GM11168 (cell line): ENCODE results near the gene EN2.
"Not testable (repeated sequence)": the region's sequence is repeated elsewhere in the genome, so short reads cannot be mapped to it uniquely, and the experiment has no call there.

Experiments used
- in situ Hi-C: fragments of 300-500 bp; cut with MboI; formaldehyde crosslinking; loops from one replicate; pipeline ENCODE4 v1.12.0; 2022; ENCODE audit warnings: low sequenced_read_pairs; ENCODE audit not compliant: unreplicated experiment

The EN2 gene

DNA sequence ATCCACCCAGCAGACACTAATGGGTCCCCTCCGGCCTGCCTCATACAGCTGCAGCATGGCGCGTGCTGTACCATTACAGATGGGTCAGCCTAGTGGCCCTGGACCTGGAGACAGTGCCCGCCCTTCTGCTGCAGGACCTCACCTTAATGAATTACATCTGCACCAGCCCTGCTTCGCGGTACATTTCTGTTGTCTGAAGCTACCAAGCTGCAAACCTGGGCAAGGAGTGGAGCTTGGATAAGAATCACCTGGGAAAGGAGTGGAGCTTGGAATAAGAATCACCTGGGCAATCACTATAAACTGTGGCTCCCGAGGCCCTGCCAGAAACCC, 33.0 kb upstream of the EN2 start:
- in situ Hi-C loops = no loop called here

DNA sequence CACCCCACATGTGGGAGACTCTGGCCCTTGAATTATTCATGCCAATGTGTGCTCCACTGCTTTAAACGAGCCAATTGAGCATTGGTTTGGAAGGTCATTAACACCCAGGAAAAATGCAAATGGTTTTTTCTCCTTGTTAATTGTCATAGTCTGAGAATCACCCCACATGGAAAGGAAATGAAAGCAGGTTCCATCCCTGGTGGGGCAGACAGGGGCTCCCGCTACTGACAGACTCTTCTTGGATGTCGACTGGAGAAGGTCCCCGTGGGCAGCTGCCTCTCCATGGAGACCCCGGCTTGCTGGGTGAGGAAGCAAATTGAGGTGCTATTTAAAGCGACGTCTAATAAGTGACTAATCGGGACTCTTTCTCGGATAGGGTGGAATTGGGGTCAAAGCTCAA, 32.0 kb upstream of the EN2 start:
- in situ Hi-C loops = no loop called here

DNA sequence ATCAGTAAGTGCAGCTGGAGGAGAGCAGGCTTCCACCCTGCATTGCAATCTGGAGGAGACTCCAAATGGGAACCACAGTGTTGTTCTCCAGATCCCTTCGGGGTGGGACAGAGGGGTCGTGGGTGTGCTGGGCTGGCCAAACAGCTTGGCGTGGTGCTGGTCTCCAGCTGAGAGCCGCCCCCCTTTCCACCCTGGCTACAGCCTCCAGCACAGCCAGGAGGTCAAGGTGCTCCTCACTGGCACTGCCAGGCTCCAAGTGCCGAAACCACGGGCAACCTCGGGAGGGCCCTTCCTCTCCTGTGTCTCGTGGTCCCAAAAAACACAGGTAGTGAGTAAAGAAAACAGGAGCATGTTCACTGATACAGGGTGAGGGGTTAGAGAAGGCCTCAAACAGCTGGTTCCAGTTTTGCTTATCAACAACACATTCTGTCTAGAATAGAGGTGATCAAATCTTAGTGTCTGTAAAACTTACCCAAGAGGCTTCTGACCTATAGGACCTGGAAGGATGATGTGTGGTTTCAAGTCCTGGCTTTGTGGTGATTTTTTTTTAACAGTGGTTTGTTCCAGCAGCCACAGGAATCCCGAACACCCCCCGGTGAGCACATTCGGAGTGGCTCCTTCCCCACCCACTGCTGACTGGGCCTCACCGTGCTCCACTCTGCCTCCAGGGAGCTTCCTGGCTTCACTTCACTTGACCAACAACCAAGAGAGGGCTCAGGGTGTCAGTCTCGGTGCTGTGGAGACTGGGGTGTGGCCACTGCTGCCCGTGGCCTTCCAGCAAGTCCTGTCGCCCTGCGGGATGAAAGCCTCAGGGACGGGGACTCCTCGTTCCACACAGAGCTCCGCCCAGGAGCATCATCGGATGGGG, 31.2 kb upstream of the EN2 start:
- in situ Hi-C loops = no loop called here

DNA sequence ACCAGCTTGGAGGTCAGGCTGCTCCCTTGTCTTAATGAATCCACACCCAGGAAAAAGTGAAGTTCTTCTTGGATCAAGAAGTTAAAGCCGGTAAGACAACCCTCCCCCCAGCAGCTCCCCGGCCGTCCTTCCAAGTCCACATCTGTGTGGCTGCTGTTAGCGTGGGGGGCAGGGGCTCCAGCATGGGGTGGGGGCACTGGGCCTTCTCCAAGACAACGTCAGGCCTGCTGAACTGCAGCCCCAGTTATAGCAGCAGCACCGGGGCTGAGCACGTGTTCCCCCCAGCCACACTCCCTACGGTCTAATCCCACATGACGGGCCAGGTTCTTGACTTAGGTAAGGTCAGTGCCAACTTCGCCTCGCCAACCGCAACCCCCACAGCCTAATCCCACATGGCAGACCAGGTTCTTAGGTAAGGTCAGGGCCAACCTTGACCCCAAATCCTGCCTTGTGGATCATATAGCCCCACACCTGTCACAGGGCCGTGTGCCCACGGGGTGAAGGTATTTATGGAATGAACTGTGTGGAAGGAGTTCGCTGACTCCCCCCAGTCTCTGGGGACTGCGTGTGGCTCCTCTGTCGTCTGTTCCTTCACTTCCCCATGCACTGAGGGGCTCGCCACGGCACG, 30.4 kb upstream of the EN2 start:
- in situ Hi-C loops = no loop called here

DNA sequence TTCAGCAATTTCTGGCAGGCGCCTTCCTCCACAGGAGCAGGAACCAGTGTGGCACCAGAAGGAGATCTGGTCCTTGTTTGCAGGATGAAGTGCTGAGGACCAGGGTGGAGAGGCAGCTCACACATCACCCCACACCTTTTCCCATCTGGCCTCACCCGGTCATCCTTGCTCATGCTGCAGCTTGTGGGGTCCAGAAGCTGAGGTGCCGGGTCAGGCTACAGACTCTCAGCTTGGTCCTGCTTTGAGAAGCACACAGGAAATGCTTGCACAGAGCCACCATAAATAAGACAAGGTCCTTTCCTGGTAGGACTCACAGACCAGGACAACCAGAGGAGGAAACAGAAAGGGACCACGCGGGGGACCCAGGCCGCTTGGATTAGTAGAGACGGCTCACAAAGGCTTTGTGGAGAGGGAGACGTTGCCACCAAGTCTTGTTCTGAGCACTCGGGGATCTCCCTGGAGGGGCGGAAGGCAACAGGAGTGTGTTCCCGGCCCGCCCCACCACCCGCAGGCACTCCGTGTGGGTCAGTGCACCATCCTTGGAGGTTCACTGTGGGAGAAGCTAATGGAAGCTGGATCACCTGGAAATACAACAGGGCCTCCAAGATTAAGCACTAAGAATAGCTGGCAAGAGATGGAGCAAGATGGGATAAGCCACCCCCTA, 29.6 kb upstream of the EN2 start:
- in situ Hi-C loops = no loop called here

DNA sequence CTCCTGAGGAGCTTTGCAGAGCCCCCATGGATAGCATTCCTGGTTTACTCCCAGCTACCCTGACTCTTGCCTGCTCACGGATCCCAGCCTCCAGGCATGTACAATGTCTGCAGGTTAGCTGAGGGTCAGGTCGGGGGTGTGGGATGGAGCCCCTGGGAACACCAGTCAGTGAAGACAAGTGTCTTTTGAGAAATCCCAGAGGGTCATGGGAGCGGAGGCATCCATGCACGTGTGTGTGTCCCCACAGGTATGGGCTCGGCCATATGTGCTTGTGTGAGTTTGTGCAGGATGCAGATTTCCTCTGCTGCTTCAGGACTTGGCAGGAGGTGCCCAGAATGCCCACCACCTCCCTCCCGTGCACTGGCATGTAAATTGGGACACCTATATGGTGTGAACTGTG, 28.3 kb upstream of the EN2 start:
- in situ Hi-C loops = no loop called here

DNA sequence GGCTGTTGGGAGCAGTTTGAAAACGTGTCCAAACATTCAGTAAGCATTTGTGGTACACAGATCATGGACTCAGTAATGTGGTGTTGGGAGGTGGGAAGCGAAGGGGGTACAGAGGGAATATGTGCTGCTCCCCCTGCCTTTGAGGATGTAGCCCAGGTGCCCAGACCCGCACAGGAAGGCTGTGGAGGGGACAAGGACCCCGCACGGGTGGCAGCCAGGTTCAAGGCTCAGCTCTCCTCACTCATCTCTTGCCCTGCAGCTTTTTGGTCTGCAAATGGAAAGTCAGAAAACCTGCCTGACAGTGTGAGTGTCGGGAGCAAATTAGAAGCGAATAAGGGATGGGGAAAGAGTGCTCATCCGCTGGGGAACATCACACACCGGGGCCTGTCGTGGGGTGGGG, 27.3 kb upstream of the EN2 start:
- in situ Hi-C loops = no loop called here

DNA sequence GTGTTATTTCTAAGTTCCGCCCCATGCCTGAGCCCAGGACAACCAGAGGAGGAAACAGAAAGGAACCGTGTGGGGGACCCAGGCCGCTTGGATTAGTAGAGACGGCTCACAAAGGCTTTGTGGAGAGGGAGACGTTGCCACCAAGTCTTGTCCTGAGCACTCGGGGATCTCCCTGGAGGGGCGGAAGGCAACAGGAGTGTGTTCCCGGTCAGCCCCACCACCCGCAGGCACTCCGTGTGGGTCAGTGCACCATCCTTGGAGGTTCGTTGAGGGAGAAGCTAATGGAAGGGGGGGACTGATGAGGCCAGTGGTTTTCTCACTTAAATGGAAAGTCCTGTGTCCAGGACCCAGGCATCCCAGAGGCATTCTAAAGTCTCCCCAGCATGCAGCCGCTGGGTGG, 26.7 kb upstream of the EN2 start:
- in situ Hi-C loops = no loop called here

DNA sequence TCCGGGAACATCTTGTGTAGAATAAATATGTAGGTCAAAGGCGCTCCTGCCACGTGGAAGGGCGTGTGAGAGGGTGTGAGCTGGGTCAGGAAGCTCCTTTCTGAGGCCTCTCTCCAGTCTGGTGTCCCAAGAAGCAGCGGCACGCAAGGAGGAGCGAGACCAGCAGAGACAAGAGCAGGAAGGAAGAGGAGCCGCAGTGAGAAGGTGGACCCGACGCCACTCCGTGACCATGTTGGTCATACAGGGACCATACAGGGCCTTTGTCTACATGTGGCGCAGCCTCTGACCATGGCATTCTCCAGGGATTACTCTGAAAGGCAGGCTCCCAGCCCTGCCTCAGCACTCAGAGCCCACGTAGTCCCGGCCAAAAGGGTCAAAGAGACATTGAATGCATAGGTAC, 26.2 kb upstream of the EN2 start:
- in situ Hi-C loops = no loop called here

DNA sequence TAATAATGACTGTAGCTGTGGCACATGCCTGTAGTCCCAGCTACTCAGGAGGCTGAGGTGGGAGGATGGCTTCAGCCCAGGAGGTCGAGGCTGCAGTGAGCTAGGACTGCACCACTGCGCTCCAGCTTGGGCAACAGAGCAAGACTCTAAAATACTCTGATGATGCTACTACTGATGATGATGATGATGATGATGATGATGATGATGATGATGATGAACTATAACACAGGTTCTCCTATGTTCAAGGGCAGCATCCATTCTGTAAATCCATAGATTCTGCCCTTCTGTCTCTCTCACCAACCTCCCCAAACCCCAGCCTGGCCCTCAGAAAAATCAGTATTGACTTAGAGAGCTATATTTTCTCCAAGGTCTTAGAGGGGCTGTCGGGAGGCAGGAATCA, 22.8 kb upstream of the EN2 start:
- in situ Hi-C loops = no loop called here

DNA sequence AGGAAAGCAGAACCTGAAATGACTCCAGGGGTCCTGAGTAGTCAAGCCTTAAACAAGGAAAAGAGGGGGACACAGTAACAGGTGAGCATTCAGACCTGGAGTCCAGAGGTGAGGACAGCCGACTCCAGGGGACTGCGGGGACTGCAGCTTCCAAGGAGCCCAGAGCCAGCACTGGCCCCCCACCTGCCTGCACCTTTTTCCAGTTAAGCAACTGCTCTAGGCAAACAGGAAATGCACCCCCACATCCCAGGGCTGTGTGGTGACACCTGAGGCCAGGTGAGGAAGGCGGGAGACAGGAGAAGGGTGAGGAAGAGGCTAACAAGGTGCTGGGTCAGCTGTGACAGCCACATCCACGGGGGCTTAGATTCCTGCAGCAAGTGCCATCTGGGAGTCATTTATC, 20.1 kb upstream of the EN2 start:
- in situ Hi-C loops = no loop called here

DNA sequence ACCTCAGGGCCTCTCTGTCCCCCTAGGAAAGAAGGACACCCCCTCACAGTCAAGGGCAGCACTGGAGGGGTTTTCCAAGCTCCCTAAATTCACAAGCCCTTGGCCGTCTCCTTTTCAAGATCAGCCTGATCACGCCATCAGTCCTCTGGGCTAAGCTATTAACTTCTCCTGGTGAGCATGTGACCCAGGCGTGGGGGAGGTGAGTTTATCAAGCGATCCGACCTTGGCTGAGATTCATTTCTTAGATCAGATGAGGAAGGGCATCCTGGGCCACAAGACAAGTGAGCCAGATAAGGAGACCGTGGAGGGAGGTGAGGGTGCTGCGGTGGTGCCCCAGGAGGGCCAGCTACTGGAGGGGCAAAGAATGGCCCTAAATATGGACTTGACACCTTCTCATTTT, 19.2 kb upstream of the EN2 start:
- in situ Hi-C loops = no loop called here

DNA sequence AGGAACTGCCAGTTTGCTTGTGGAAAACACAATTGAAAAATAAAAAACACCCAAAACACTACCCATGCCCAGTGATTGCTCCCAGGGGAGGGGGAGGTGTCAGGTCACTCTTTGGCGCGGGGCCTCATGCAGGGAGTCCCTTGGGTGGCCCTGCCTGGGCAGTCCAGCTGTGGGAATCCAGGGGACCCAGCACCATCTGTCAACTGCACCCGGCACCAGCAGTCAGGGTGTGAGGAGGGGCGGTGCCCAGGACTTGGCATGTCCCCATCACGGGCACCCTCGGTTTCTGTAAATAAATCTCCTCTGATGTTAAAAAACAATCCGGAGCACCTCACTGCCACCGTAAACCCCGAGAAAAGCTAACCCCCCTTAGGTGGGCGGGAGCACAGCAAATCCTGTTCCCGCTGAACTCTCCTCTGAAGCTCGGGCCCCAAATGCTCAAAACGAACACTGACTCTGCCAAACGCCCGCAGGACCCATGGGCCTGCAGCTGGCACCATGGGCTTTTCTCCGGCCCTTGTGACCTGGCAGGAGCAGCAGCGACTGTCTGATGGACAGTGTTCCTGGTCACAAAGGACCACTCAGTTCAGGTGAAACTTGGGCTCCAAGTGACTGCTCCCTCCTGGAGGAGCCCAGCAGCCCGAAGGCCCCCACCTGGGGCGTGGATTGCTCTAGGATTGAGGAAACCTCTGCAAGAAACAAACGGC, 18.5 kb upstream of the EN2 start:
- in situ Hi-C loops = no loop called here

DNA sequence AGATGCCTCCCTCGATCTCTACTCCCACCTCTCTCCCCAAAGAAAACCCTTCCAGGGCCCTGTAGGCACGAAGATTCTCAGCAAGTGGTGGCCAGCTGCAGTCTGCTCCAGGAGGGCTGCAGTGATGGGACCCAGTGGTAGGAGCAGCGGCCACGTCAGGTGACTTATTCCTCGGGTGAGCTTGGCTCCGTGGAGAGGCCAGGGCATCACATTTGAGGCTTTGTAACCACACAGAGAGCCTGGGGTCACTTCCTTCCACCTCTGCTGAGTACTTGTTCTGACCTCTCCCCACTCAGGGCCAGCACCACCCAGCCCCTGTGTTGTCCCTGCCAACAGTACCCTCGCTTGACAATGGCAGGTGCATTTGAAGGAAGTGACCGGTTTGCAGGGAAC, 17.9 kb upstream of the EN2 start:
- in situ Hi-C loops = no loop called here

DNA sequence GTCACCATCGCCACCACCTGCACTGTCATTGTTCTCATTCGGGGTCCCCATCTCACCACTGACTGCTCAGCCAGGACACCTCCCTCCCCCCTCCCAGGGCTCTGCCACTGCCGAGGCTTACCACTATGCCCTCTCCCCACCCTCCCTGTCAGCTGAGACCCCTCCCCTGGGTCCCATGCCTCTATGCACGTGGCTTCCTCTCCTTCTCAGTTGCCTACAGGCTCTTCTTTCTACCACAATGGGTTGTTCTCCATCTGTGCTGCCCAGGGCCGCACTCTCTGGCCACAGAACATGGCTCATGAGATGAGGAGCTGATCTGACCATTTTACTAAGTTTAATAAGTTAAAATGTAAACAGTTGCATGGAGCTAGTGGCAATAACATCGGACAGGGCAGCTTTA, 16.1 kb upstream of the EN2 start:
- in situ Hi-C loops = no loop called here

DNA sequence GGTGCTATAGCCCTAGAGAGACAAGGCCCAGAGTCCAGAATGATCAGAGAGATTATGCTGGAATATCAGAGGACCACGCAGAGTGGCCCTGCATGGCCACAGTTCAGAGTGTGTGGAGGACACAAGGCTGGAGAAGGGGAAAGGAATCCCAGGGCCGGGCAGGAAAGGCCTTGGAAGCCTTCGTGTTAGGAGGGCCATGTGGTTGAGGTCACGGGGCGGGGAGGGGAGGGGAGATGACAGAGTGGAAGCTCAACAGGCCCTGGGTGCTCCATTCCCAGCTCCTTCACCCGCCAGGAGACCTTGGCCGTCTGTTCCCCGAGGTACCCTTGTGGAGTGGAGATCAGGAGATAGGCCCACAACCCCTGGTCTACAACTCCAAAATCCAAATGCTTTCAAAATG, 13.2 kb upstream of the EN2 start:
- in situ Hi-C loops = no loop called here

DNA sequence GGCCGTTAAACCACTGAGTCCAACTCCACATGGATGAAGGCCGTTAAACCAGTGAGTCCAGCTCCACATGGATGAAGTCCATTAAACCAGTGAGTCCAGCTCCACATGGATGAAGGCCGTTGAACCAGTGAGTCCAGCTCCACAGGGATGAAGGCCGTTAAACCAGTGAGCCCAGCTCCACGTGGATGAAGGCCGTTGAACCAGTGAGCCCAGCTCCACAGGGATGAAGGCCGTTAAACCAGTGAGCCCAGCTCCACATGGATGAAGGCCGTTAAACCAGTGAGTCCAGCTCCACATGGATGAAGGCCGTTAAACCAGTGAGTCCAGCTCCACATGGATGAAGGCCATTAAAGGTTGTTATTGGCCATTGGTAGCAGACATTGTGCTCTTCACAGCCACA, 12.3 kb upstream of the EN2 start:
- in situ Hi-C loops = not testable (repeated sequence)

DNA sequence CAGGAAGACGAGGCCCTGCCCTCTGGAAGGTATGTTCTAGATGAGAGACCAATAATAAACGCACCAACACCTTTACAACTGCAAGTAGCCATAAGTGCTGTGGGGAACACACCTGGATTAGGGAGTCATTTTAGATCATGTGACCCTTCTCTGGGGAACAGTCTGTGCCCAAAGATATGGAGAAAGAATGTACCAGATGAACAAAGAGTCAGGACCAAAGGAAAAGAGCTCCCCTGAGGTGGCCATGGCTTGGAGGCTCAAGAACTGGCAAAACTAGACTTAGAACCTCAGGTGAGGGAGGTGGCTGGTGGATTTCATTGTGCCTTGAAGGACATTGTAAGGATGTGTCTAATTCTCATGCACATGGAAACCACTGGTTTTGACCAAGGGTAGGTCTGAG, 10.3 kb upstream of the EN2 start:
- in situ Hi-C loops = no loop called here

DNA sequence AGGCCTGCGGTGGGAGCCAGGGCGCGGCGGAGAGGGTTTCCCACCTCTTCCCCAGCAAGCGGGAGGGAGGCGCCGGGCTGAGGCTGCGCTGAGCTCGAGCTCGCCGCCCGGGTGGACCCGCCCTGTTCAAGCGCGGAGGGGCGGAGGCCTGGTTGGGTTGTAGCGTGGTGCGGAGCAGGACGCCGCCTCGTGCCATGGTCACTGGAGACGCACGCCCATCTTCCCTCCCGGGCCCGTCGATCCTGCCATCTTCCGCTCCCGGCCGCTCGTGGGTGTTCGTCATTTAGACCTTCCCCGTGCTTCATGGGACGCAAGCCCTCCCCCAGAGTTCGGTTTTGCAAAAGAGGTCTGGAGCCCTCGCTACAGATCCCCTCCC, 9.3 kb upstream of the EN2 start:
- in situ Hi-C loops = no loop called here

DNA sequence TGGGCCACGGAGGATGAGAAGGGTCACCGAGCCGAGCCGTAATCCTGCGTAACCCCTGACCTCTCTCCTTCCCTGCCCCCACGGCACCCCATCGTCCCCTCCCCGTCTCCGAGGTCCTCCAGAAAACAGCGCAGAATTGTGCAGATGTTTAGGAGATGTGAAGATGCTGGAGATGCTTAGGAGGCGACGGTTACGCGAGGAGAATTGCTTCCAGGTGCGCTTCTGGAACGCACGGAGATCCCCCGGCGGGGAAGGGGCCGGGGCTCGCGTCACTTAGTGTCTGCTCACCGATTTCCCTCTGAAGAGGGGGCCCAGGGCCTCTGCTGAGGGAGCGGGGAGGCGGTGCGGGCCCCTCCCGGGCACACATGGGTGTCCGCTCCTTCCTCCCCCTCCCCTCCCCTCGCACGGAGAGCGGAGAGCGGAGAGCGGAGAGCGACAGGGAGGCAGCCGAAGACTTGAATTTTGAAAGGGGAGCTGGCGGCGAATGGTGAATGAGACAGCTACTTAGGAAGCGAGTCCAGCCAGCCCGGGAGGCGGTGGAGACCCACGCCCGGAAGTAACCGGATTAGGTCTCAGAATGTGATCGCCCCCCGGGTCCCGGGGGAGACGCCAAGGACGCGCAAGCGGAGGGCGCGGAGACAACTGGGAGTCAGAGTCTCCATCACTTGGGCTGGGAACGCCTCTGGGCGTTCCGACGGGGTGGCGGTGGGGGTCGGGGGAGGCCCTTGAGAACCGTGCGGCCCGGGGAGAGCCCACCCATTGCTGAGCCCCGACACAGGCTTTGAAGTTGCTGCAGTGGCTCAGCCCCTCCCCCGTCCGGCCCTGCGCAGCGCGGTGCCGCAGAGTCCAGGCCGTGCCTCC, 8.7 kb upstream of the EN2 start:
- in situ Hi-C loops = no loop called here
